Activated CD8-positive, alpha-beta memory T cell treated with anti-CD3 and anti-CD28 coated beads for 1 hour (primary cell): ENCODE measurements around the gene TMEM132D.
"Not testable (repeated sequence)": the region's sequence is repeated elsewhere in the genome, so short reads cannot be mapped to it uniquely, and the experiment has no call there.

Experiments
- DNase-seq, 2 donors: peaks; one replicate each; pipeline ENCODE4 v3.0.0-alpha.2; 2020; ENCODE audit warnings: low read depth in 1 of 2; ENCODE audit errors: extremely low read depth in 1 of 2

The TMEM132D gene

DNA sequence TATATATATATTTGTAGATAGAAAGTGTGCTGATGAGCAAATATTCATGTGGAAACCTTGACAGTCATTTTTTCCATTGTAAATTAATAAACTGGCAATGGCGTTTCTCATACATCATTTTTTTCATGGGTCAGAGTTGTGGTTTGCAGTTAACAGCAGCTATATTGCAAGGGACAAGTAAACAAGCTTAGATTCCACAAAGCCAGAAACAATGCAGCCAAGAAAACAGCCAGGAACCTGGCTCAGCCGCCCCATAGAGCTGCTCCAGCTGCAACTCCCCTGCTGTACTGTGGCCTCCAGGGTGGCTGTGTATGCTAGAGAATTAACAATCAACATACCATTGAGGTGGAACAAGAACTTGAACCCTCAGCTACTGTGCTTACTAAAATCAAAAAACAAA lies 298.2 kb downstream of the TMEM132D start:
- no peak for DNase-seq

DNA sequence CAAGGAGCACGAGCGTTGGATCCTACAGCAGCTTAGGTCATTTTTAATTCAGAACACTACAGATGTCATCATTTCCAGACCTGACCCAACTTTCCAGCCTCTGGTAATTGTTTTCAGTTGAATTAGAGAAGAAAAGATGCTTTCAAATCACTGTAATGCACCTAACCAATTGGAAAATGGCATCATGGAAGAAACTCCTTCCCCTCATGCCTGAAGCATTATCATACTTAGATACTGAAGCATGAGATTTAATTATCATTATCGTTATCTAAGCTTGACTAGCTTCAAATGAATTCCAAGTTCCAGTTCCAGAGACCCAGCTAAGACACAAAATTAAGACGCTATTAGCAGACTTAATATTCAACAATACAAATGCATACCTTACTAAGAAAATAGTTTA lies 299.3 kb downstream of the TMEM132D start:
- no peak for DNase-seq

DNA sequence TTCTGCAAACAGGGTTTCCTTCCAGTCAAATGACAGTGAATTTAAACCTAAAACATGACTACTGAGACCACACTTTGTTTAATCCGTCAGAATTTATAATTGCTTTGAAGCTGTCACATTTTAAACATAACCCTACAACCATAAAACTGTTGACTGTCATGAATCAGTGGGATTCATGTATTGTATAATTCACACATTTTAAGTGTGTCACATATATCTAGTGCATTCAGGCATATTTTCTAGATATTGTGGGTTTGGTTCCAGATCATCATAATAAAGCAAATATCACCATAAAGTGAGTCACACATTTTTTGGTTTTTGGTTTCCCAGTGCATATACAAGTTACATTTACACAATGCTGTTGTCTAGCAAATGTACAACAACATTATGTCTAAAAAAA lies 304.4 kb downstream of the TMEM132D start:
- no peak for DNase-seq

DNA sequence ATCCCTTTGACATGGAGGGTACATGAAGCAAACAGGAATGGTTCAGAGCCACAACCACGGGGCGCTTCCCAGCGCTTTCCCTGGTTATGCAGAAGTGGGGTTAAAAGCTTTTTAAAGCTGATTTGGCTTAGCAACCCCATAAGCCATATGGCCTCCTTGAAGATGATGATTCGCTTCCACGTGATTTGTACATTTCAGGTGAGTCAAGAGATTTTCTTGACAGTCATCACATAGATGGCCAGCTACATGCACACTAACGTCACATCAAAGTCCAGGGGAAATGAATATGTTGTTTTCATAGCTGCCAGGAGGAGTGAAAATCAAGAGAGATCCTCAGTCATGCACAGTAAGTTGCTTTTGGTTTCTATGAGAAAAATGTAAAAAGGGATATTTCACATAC lies 309.7 kb downstream of the TMEM132D start:
- DNase-seq, result no peak

DNA sequence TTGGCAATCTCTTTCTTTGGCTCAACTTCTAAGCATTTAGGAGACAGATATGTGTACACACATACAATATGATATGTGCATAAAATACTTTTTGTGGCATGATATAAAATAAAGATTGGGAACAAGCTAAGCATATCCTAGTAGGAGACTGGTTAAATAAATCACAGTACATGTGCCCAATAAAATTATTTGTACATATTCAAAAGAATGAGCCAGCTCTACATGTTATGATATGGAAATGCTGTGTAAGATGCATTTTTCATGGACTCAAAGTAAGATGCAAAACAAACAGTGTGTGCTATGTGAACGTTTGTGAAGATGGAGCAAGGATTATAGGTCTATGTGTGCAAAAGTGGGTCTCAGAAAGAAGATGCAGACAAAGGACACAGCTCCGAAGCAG lies 311.4 kb downstream of the TMEM132D start:
- no peak for DNase-seq

DNA sequence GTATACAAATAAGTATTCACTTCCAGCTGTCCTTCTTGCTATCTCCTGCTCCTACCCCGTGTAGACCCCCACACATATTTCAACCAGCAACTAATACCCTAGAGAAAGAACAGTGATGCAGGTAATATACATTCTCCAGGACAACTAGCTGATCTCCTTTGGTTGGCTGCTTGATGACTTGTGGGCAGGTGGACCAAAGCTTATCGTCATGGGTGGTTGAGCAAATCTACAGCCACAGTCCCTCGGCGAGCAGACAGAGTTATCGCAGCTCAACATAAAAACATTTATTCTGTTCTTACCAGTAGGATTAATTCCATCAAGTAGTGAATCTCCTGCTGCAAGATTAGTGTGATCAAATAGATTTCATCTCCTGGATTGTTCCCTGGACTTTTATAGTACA lies 314.3 kb downstream of the TMEM132D start:
- DNase-seq, result no peak

DNA sequence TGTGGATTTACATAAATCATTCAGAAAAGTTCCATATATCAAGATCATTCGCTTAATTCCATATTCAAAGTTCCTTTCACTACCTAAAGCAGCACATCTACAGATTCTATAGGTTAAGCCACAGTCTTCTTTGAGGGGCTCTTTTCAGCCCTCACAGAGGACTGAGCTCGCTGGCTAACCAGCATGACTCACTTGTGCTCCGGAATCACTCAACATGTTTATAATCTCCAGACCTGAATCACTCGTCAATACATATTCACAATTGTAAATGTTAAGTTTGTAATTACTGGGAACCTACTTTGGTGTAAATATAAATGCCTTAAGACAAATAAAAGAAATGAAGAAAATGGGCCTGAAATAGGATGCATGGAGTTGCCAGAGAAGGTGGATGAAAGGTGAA lies 315.7 kb downstream of the TMEM132D start:
- no peak for DNase-seq

DNA sequence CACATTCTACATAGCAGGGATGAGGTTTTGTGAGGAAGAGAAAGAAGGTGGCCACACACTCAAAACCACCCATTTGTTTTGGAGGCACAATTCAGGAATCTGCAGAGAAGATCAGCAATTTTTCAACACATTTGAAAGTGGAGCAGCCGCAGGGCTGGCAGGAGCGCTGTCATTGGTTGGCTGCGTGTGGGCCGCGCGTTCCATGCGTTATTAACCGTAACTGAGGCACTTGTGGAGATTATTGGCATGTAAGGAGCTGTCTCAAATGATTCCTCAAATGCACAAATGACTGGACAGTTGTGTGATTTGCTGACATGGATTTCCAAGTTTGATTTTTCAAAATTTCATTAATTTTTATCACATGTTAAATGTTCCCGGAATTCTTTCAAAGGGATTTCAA lies 318.5 kb downstream of the TMEM132D start:
- no peak for DNase-seq

DNA sequence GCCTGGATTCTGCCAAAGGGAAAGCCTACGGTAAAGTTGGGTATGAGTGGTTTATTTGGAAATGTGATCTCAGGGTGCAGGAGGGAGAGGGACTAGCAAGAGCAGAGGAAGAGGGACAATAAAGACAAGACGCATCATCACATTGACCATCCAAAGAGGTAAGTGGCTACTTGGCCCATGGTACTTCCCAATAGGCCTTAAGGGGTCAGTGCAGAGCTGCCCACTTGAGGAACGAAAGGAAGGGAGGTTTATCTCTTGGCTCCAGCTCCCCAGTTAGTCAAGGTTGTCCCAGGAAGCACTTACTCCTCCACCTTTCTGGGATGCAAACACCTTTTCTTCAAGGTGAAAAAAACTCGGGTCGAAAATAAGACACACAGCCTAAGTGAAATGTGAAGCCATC lies 323.9 kb downstream of the TMEM132D start:
- DNase-seq, result no peak

DNA sequence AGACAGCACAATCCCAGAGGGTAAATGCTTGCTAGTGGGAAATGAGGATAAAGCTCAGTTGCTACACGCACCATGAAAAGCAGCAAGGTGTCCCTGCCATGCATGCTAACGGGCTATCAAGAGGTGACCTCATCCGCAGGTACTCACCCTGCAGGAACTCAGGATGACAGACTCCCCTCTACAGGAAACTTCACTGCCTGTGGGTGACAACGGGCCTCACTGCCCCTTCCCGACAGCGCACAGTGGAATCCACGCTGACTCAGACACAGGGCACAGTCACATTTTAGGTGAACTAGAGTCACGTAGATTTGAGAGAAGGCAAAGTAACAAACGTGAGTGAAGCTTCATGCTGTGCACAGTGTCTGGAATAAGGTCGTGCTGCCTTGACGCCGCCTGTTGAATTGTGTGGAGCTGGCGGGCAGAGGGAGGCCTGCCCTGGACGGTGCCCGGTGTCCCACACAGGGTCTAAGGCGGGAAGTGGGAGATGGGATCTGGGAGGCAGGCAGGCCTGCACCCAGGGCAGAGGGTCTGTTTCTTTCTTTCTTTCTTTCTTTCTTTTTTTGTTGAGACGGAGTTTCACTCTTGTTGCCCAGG lies 331.8 kb downstream of the TMEM132D start:
- DNase-seq, result no peak

DNA sequence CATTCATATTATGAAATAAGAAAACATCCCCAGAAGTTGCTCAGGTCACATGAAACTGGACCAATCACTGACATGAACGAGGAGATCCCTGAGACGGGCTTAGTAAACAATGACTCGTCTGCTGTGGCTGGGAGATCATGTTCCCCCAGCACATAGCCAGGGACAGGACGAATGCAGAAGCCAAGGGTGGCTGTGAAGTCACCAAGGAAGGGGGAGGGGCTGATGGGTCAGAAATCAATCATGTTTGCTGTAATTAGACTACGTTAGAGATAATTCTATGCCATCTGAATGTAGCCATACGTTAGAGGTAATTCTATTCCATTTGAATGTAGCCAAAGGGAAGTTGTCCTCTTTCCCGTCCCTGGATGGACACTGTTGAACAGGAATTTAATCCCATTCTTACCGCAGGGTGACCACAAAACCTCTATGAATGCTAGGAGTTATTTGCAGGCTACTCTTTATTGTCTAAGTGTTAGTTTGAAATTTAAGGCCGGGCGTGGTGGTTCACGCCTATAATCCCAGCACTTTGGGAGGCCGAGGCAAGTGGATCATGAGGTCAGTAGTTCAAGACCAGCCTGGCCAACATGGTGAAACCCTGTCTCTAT lies 332.9 kb downstream of the TMEM132D start:
- DNase-seq, result no peak

DNA sequence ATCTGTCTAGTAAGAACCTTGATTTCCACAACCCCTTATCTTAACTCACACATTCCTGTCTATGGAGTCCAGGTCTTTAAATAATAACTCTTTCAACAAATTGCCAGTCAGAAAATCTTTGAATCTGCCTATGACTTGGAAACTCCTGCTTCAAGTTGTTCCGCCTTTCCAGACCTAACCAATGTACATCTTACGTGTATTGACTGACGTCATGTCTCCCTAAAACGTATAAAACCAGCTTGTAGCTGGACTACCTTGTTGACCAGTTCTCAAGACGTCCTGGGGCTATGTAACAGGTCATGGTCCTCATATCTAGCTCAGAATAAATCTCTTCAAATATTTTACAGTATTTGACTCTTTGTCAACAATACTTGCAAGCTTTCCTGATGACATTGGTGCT lies 337.0 kb downstream of the TMEM132D start:
- DNase-seq, result no peak

DNA sequence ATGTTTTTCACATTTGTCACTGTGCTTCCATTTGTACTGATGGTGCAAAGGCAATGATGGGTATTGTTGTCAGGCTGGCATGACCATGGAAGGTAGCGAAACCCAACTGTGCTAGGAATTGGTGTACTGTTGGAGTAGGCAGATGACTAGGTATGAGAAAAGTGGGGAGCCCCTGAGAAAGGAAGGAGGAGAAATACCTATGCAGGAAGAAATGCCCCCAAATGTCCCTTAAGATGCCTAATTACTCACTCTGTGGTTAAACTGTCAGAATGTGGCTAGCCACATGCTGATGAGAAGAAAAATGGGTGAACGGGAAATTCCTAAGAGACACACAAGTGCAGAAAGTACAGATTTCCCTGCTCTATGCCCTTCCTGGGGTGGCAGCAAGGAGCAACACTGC lies 339.1 kb downstream of the TMEM132D start:
- no peak for DNase-seq

DNA sequence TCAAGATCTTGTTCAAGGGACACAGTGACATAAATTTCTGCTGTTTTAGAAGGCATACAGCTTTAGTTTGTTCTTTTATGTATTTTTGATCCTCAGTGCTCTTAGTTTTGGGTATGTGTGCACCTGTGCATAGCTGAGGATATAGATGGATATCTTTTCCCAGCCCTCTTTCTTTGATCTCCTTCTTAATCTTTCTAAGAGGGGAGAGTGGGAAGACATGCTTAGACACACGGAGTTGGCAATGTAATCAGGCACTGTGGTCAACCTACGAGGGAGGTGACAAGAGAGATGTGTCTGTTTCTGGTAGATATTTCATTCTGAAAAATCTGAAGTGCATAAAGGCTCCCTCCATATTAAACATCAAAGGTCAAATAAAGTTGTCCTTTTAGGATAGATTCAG lies 340.6 kb downstream of the TMEM132D start:
- DNase-seq, result no peak

DNA sequence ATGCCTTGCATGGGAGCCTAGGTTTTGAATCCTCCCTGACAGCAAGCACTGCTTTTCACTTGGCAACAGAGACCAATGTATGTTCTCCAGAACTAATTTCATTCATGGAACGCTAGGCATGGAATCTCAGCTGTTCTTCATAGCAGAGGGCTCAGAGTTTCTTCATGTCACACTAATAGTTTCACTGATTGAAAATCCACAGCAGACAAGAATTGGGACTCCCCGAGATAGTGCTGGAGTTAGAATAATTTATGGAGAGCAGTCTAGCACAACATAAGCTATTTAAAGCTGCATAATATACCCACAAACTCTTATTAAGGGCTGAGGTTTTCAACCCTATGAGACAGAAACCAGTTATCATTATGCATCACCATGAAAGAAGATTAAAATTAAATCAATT lies 342.5 kb downstream of the TMEM132D start:
- no peak for DNase-seq

DNA sequence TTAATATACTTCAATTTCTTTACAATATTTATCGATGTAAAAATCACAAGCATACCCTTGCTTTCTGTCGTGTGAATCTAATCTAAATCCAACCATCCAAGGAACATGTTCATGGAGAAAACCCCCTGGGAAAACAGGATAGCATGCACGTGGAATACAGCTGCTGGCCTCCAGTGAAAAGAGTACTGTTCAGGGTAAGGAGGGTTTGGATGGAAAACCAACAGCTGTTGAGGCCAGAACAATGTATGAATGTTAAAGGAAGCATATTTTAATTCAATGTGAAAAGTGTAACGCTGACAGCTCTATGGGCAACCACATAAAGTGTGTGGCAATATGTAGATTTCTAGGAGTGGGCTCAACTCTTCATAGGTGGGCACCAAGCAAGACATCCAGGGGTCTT lies 344.0 kb downstream of the TMEM132D start:
- DNase-seq, result no peak

DNA sequence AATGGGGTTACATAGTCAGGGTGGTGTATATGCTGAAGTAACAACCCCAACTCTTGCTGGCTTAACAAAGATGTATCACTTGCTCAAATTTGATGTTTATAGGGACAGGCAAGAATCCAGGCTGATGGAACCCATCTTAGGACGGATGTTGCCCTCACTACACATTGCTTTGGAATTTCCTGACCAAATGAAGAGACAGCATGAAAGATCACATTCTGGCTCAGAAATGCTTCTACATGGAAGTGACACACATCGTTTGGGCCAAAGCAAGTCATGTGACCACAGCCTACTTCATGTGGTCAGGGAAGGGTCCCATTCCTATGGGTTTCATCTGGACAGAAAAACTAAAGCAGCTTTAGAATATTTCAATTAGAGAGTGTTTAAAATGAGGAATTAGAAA lies 345.8 kb downstream of the TMEM132D start:
- DNase-seq, result no peak

DNA sequence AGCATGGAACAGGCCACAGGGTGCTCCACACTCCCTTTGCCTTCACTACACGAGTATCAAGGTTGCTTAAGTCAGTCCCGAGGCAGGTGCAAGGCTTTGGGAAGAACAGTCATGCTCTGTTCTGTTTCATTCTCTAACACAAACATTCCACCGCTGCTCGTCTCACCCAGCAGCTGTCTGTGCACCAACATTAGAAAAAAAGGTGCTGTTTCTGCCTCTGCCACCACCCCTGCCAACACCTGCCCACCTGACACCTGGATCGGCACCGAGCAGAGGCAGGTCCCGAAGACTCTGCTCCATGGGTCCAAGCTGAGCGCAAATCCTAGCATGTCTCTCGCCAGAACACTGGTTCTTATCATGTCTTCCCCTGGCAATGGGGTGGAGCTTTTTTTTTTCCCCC lies 347.7 kb downstream of the TMEM132D start:
- DNase-seq, result no peak

DNA sequence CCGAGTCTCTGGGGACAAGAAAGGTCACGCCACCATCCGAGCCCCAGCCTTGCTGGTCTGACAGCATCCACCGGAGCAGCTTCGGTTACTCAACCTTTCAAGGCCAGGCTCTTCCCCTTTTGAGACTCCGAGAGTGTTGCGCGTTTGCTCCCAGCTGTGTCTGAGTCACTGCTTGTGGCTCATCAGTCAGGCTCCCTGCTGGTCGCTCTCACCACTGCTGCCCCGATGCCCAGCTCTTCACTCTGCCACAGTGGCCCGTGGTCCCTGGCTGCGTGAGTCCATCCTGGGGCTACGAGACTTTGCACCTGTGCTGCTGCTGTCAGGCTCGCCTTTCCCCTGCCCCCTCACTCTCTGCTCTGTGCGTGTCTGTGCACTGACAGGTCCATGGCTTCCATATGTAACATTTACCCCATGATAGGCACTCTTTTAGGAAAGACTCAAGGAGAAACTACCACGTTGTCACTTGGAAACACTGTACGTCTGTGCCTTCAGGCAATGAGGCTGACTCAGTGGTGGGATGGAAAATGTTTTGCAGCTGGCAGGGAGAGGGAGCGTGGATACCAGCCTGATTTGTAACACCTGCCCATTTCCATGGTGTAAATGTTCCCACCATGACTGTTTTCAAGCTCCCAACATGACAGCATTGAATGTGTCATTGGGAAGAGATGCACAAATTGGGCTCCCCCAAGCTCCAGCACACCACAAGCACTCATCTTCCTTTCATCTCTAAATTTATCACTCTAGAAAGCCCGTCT lies 350.7 kb downstream of the TMEM132D start:
- no peak for DNase-seq

DNA sequence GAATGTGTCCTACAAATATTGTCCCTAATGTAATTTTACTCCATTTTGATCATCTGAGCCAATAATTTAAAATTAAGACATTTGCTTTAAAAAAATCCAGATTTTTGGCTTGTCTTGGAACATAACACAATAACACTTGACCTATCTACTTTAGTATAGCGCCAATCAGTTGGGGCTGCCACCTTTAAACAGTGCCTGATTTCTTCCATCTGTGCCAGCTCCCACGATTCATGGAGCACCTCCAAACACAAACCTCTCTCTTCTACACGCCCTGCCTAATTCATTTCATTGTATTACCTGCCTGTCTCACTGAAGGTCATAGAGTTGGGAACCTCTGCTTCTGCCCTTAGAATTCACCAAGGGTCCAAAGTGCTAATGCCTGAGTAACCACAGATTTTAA lies 352.4 kb downstream of the TMEM132D start:
- no peak for DNase-seq

DNA sequence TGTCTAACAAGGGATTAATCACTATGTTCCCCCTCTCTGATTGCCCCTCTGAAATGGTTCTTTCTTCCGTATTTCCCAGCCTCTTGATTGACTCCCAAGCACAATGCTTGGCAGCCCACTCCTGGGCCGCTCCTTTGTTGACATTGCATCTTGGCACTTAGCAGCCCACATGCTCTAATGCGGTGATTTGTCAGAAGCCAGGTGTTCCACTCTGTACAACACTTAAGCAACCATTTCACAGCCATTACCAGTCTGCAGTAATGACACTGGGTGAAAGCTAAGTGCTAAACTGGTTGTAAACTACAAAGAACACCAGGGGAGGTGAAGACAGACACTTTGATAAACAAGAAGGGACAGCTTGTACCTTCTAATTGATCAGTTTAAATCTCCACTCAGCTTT lies 353.5 kb downstream of the TMEM132D start:
- DNase-seq, result no peak

DNA sequence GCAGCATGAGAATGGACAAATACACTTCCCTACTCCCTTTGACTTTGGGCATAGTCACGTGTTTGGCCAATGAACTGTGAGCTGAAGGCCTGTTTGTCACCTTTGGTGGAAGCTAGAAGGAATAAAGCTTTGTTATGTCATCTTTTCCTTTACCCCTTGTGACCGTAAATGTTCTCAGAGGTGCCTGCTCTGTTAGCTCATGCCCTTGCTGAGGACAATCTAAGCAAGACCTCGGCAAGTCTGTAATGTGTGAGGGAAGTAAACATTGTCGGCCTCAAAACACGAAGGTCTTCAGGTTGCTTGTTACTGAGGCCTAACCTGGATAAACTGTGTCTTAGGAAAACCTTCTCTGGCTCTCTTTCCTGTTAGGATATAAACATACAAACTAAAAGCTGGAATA lies 354.2 kb downstream of the TMEM132D start:
- DNase-seq, result no peak

DNA sequence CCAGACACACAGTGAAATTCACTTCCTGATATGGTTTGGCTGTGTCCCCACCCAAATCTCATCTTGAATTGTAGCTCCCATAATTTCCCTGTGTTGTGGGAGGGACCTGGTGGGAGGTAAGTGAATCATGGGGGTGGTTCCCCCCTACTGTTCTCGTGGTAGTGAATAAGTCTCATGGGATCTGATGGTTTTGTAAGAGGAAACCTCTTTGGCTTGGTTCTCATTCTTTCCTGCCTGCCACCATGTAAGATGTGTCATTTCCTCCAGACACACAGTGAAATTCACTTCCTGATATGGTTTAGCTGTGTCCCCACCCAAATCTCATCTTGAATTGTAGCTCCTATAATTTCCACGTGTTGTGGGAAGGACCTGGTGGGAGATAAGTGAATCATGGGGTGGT lies 354.8 kb downstream of the TMEM132D start:
- not testable (repeated sequence) for DNase-seq
